Fibroblast of mammary gland (primary cell): ENCODE data around the gene PALD1.

Source experiments
- DNase-seq: peaks from one replicate; pipeline ENCODE4 v3.0.0-alpha.2; 2010; ENCODE audit warnings: low read depth
- H3K4me3 ChIP-seq: 2 replicates; pipeline ENCODE4 v1.5.1; 2011; ENCODE audit warnings: low read depth, mild to moderate bottlenecking, low read length, moderate library complexity; ENCODE audit not compliant: control insufficient read depth
- TF ChIP-seq, protein P1 (sequence below): conservative IDR thresholded peaks from 2 replicates; pipeline ENCODE4 v1.5.1; 2011; ENCODE audit warnings: low read depth, low read length, inconsistent platforms; ENCODE audit not compliant: control insufficient read depth, insufficient read depth

The PALD1 gene

DNA sequence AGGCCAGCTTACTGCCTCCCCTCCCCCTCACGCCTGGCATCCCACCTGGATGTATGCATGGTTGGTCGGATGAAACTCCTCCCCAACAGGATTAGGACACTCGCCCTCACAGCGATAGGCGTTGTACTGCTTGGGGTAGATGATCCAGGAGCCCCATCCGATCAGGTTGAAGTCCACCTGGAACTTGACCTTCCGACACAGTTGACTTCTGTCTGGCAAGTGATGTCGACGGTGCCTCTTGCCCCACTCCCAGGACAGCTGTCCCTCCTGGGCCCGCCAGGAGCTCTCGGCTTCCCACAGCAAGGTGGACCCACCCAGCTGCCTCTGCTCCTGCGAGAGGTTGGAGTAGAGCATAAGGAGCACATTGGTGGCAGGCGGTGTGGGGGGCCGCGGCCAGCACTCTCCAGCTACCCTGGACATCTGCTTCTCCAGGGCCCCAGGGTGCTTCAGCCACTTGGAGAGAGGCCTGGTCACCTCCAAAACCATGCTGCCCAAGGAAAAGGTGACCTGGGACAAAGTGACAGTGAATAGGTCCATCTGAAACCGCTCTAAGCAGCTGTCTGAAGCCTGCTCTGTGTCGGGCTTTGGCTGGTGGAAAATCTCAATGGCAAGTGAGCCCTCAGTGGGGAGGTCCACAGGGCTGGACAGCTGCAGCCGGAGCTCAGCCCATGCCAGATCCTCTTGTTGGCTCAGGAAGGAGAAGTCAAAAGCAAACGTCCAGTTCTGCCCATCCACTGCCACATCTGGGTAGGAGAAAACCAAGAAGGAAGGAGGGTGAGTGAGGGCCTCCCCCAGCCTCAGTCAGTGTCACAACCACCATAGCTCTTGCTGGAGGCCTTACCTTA is 43.1 kb upstream of the PALD1 start:
- H3K4me3 ChIP-seq = no peak overlapping the region
- TF ChIP-seq, protein P1, sequence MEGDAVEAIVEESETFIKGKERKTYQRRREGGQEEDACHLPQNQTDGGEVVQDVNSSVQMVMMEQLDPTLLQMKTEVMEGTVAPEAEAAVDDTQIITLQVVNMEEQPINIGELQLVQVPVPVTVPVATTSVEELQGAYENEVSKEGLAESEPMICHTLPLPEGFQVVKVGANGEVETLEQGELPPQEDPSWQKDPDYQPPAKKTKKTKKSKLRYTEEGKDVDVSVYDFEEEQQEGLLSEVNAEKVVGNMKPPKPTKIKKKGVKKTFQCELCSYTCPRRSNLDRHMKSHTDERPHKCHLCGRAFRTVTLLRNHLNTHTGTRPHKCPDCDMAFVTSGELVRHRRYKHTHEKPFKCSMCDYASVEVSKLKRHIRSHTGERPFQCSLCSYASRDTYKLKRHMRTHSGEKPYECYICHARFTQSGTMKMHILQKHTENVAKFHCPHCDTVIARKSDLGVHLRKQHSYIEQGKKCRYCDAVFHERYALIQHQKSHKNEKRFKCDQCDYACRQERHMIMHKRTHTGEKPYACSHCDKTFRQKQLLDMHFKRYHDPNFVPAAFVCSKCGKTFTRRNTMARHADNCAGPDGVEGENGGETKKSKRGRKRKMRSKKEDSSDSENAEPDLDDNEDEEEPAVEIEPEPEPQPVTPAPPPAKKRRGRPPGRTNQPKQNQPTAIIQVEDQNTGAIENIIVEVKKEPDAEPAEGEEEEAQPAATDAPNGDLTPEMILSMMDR = no peak
- no peak for DNase-seq

DNA sequence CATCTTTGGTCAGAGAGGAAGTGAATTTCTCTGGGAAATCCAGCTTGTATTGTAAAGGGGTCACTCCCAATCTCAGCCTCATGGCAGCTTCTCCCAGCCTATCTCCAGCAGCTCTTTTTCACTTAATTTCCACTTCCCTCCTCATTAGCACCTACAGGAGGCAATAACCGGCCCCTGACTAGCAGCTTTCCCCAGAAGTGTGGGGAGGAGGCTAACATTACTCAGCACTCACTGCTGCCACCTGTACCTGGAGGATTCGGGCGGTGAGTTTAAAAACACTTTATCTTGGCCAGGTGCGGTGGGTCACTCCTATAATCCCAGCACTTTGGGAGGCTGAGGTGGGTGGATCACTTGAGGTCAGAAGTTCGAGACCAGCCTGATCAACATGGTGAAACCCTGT is 40.8 kb upstream of the PALD1 start:
- no peak for DNase-seq
- TF ChIP-seq, protein P1 = no peak

DNA sequence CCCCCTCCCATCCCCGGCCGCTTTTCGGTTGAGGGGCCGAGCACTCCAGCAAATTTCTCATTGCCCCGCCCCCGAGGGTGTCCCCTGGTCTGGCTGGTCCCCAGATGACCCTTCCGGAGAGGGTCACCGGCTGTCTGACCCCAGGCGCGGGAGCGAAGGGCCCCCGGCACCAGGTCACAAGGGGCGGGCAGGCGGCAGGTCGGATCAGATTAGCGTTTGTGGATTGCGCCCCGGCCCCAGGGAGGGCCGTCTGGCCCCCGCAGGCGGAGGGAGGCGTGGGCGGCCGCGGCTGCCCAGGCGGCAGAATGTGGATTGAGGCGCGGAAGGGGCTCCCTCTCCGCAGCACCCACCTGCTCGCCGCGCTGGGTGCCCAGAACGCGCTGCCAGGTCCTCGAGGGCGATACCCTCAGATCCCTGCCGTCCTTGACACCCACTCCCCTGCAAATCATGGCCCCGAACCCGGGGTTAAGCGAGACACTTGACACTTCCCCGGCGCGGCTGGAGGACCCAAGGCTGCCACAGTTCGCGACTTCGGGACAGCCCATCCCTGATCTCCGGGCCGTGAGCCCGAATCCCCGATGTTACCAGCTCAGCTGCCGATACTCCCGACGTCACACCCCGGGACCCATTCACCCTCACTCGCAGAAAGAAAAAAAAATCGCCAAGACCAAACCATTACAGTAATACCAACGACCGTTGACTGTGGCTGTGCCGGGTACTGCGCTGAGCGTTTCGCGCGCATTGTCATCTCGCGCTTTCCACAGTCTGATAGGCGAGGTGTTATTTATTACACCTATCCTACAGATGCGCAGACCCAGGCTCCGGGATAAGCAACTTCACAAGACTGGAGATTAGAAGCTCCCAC is 38.0 kb upstream of the PALD1 start:
- H3K4me3 ChIP-seq = no peak overlapping the region
- DNase-seq = no peak

More for the DNA sequence above, 40.8 kb upstream of the PALD1 start:
- no peak overlapping the region for H3K4me3 ChIP-seq

DNA sequence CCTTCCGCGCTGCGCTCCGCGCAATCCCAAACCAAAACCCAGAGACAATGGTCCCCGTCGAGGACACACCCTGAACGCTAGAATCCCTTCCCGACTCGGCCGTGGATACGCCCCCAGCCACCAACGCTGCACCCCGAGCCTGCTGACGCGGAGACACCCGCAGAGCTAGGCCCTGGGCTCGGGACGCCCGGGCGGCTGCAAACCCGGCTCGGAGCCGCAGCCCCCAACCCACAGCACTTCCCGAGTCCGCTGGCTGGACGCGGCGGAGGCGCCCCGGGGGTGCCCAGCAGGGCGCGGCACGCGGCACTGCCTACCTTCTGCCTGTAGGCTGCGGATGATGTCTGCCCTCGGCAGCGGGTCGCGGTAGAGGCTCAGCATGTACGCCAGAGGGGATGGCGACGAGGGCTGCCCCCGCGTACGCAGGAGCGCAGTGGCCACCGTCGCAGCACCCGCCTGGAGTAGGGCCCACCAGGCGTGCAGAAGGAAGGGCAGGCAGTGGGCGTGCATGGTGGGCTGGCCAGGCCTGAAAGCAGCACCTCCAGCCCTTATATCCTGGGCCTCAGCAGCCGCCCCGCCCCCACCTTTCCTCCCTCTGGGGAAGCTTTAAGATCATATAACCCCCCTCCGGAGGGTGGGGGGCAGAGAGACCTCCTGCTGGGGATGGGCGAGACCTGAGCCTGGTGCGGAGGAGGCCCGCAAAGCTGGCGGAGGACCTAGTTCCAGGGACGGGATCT is 37.2 kb upstream of the PALD1 start, which contains the start of gene NODAL:
NODAL (minus strand) TSS at position 521 of the 734 bp plus-strand sequence; CDS start at position 507, 14 bp downstream.
- TF ChIP-seq, protein P1 = no peak
- DNase-seq = no peak
- H3K4me3 ChIP-seq = no peak within 1 kb of the TSS

More for the DNA sequence above, 38.0 kb upstream of the PALD1 start:
- TF ChIP-seq, protein P1 = no peak

DNA sequence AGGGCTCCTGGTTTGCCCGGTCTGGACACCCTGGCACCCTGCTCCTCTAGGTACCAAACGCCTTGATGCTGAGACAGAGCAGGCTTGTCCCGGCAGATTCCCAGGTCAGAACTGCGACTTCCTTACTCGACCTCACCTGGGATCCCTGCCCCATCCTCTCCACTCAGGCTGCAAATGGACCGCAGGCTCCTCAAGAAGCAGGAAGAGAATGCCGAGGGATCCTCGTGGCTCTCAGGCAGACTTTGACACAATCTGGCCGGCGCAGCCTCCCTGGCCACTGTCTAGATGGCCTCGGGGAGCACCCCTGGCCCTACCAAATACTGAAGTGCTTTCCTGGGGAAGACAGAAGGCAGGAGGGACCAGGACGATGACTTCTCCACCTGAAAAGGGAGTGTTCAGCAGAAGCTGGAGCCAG is 36.7 kb upstream of the PALD1 start:
- TF ChIP-seq, protein P1 = no peak
- no peak for DNase-seq
- H3K4me3 ChIP-seq = no peak overlapping the region

DNA sequence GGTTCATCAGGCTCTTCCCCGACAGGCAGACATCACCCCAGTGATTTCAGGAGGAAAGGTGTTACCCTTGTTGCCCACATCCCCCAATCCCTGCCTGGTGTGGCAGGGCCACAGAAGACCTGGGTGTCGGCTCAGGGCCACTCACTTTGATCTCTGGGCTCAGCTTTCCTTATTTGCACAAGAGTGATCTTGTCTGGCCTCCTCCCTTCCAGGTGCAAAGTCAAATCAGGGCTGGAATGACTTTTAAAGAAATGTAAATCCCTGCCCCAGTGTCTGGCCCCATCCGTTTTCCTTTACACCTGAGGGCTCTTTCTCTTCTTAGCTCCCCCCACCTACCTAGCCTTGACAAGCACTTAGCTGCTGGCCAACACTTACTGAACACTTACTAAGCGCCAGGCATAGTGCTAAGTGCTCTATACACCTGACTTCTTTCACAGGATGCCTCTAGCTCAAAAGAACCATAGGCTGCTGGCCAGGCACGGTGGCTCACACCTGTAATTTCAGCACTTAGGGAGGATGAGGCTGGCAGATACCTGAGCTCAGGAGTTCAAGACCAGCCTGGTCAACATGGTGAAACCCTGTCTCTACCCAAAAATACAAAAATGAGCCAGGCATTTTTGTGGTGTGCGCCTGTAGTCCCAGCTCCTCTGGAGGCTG is 36.1 kb upstream of the PALD1 start:
- TF ChIP-seq, protein P1 = no peak
- H3K4me3 ChIP-seq = no peak overlapping the region
- DNase-seq = no peak
